GM12878 (cell line): ENCODE measurements around the gene WRAP73. TPM values are rescaled to one million over a fixed set of nuclear protein-coding genes. Genes with fewer than 3 reads are reported as not detected.

Experiments
- PAX5 ChIP-seq: IDR thresholded peaks from 2 replicates; pipeline ENCODE4 v1.6.1; 2011; ENCODE audit warnings: low read depth, low read length, borderline replicate concordance
- polyA plus RNA-seq, 11 experiments: library from polyadenylated mRNA; depleted of rRNA in 4 of 11; unstranded in 6 of 11; stranded (reverse) in 5 of 11; fragments of >200 nt; fragmentation: Nextera tagmentation in 4 of 11; fragmentation: Illumina TruSeq in 1 of 11; extraction: Ambion mirVana in 4 of 11; extraction: Trizol in 1 of 11; gene quantifications; 1 replicate in 1 of 11; 2 replicates in 10 of 11; pipeline versions ENCODE4 v1.2.1 to v1.2.3, GENCODE V29; 2011 to 2016; ENCODE audit warnings: inconsistent platforms in 2 of 11, missing spikeins in 2 of 11, low read depth in 1 of 11
- total RNA-seq, 4 experiments: library from RNA; depleted of rRNA in 3 of 4; stranded (reverse); fragments of >200 nt in 3 of 4; fragmentation: Illumina TruSeq in 1 of 4; extraction: Trizol in 1 of 4; gene quantifications; 2 replicates each; pipeline versions ENCODE4 v1.2.1 to v1.2.3, GENCODE V29; 2013 to 2021
- TF ChIP-seq, protein P1 (sequence below): fragments of 450-650 bp; IDR thresholded peaks from 2 replicates; pipeline ENCODE4 v1.6.1; 2017; ENCODE audit warnings: mild to moderate bottlenecking, moderate library complexity
- TF ChIP-seq, protein P2 (sequence below): fragments of 150-350 bp; IDR thresholded peaks from 2 replicates; pipeline ENCODE4 v1.6.1; 2014; ENCODE audit warnings: mild to moderate bottlenecking, low read depth, low read length
- TF ChIP-seq, protein P3 (sequence below): IDR thresholded peaks from 2 replicates; pipeline ENCODE4 v1.6.1; 2011; ENCODE audit warnings: mild to moderate bottlenecking, low read depth, low read length, moderate library complexity; ENCODE audit not compliant: insufficient replicate concordance
- TF ChIP-seq, protein P4 (sequence below): IDR thresholded peaks from 2 replicates; pipeline ENCODE4 v1.6.1; 2012; ENCODE audit warnings: improper control_type of control experiment, low read depth, low read length; ENCODE audit not compliant: insufficient replicate concordance

WRAP73 gene
- total and polyA plus RNA-seq, 10 of the 15 experiments (the other 5 are each of a cell fraction or from before 2014, with no cell fraction given): 3.2 to 65.8 (median 48.0) TPM

DNA sequence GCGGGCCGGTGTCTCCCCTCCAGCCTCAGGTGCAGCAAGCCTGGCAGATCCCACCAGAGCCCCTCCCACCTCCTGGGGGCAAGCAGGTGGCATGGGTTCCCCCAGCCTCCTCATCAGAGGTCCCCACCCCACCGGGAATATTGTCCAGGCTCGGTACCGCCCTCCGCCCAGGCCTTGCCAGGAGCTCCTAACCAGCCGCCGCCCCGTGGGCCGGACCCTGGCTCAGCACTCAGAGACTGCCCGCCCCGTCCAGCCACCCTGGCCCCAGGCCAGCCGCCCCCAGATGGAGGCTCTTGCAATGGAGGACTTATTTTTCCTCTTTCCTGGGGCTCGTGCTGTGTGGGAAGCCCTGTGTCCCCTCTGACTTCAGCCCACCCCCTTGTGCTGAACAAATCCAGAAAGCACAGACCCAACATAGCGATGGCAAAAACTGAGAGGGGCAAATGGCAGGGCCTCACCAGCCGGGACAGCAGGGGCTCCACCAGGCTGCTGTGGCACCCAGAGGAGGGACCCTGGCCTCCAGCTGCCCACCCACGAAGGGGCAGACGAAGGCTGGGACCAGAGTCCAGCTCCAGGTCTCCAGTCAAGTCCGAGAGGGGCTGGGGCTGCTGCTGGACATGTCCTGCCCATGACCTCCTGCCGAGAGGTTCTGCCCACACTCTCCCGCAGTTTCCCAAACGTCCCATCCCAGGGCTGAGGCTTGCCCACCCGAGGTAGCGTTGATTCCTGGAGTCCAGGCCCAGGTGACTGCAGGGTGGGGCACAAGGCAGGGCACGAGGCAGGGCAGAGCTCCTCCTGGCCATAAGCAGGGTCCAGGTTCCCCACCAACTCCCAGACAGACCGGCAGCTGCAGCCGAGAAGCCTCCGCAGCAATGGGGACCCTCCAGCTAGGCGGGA, 46.1 kb downstream of the WRAP73 start (continued):
- TF ChIP-seq, protein P1, sequence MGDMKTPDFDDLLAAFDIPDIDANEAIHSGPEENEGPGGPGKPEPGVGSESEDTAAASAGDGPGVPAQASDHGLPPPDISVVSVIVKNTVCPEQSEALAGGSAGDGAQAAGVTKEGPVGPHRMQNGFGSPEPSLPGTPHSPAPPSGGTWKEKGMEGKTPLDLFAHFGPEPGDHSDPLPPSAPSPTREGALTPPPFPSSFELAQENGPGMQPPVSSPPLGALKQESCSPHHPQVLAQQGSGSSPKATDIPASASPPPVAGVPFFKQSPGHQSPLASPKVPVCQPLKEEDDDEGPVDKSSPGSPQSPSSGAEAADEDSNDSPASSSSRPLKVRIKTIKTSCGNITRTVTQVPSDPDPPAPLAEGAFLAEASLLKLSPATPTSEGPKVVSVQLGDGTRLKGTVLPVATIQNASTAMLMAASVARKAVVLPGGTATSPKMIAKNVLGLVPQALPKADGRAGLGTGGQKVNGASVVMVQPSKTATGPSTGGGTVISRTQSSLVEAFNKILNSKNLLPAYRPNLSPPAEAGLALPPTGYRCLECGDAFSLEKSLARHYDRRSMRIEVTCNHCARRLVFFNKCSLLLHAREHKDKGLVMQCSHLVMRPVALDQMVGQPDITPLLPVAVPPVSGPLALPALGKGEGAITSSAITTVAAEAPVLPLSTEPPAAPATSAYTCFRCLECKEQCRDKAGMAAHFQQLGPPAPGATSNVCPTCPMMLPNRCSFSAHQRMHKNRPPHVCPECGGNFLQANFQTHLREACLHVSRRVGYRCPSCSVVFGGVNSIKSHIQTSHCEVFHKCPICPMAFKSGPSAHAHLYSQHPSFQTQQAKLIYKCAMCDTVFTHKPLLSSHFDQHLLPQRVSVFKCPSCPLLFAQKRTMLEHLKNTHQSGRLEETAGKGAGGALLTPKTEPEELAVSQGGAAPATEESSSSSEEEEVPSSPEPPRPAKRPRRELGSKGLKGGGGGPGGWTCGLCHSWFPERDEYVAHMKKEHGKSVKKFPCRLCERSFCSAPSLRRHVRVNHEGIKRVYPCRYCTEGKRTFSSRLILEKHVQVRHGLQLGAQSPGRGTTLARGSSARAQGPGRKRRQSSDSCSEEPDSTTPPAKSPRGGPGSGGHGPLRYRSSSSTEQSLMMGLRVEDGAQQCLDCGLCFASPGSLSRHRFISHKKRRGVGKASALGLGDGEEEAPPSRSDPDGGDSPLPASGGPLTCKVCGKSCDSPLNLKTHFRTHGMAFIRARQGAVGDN: no peak
- TF ChIP-seq, protein P2, sequence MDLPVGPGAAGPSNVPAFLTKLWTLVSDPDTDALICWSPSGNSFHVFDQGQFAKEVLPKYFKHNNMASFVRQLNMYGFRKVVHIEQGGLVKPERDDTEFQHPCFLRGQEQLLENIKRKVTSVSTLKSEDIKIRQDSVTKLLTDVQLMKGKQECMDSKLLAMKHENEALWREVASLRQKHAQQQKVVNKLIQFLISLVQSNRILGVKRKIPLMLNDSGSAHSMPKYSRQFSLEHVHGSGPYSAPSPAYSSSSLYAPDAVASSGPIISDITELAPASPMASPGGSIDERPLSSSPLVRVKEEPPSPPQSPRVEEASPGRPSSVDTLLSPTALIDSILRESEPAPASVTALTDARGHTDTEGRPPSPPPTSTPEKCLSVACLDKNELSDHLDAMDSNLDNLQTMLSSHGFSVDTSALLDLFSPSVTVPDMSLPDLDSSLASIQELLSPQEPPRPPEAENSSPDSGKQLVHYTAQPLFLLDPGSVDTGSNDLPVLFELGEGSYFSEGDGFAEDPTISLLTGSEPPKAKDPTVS: no peak
- TF ChIP-seq, protein P3, sequence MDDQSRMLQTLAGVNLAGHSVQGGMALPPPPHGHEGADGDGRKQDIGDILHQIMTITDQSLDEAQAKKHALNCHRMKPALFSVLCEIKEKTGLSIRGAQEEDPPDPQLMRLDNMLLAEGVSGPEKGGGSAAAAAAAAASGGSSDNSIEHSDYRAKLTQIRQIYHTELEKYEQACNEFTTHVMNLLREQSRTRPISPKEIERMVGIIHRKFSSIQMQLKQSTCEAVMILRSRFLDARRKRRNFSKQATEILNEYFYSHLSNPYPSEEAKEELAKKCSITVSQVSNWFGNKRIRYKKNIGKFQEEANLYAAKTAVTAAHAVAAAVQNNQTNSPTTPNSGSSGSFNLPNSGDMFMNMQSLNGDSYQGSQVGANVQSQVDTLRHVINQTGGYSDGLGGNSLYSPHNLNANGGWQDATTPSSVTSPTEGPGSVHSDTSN: no peak
- no peak for TF ChIP-seq PAX5
- TF ChIP-seq, protein P4, sequence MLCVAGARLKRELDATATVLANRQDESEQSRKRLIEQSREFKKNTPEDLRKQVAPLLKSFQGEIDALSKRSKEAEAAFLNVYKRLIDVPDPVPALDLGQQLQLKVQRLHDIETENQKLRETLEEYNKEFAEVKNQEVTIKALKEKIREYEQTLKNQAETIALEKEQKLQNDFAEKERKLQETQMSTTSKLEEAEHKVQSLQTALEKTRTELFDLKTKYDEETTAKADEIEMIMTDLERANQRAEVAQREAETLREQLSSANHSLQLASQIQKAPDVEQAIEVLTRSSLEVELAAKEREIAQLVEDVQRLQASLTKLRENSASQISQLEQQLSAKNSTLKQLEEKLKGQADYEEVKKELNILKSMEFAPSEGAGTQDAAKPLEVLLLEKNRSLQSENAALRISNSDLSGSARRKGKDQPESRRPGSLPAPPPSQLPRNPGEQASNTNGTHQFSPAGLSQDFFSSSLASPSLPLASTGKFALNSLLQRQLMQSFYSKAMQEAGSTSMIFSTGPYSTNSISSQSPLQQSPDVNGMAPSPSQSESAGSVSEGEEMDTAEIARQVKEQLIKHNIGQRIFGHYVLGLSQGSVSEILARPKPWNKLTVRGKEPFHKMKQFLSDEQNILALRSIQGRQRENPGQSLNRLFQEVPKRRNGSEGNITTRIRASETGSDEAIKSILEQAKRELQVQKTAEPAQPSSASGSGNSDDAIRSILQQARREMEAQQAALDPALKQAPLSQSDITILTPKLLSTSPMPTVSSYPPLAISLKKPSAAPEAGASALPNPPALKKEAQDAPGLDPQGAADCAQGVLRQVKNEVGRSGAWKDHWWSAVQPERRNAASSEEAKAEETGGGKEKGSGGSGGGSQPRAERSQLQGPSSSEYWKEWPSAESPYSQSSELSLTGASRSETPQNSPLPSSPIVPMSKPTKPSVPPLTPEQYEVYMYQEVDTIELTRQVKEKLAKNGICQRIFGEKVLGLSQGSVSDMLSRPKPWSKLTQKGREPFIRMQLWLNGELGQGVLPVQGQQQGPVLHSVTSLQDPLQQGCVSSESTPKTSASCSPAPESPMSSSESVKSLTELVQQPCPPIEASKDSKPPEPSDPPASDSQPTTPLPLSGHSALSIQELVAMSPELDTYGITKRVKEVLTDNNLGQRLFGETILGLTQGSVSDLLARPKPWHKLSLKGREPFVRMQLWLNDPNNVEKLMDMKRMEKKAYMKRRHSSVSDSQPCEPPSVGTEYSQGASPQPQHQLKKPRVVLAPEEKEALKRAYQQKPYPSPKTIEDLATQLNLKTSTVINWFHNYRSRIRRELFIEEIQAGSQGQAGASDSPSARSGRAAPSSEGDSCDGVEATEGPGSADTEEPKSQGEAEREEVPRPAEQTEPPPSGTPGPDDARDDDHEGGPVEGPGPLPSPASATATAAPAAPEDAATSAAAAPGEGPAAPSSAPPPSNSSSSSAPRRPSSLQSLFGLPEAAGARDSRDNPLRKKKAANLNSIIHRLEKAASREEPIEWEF: no peak
